Activated CD8-positive, alpha-beta T cell treated with anti-CD3 and anti-CD28 coated beads, Interleukin-2, amount 10 ng/mL, durations not matched to agents 7 days and 5 days (primary cell): ENCODE data around the gene DMBT1. TPM values are rescaled to one million over a fixed set of nuclear protein-coding genes. Genes with fewer than 3 reads are reported as not detected.

Source experiments
- ATAC-seq: fragments of 150-1000 bp; cut with Tn5 transposase; one replicate; pipeline ENCODE4 v1.10.0; 2021; ENCODE audit warnings: moderate library complexity
- CTCF ChIA-PET: fragments of 350-600 bp; sonication (Branson Sonifier 250); formaldehyde crosslinking; loops from one replicate; lab custom pipeline; 2021; ENCODE audit warnings: antibody characterized with exemption; lab: Charles Lee
- POLR2A ChIA-PET: fragments of 350-600 bp; sonication (Branson Sonifier 250); formaldehyde crosslinking; loops from one replicate; lab custom pipeline; 2021; ENCODE audit warnings: antibody characterized with exemption; lab: Charles Lee
- DNase-seq: peaks from one replicate; pipeline ENCODE4 v3.0.0-alpha.2; 2020
- H3K27ac Mint-ChIP-seq: one replicate; pipeline ENCODE4 v1.8.0; 2021; ENCODE audit warnings: mild to moderate bottlenecking, mixed read lengths
- H3K27me3 Mint-ChIP-seq: one replicate; pipeline ENCODE4 v1.8.0; 2021; ENCODE audit warnings: low read depth, mixed read lengths
- H3K36me3 Mint-ChIP-seq: one replicate; pipeline ENCODE4 v1.8.0; 2021; ENCODE audit warnings: low read depth, mixed read lengths
- H3K4me1 Mint-ChIP-seq: one replicate; pipeline ENCODE4 v1.8.0; 2021; ENCODE audit warnings: low read depth, mixed read lengths
- H3K4me3 Mint-ChIP-seq: one replicate; pipeline ENCODE4 v1.8.0; 2021; ENCODE audit warnings: mild to moderate bottlenecking, mixed read lengths
- H3K9me3 Mint-ChIP-seq: one replicate; pipeline ENCODE4 v1.8.0; 2022; ENCODE audit warnings: mixed read lengths; ENCODE audit not compliant: insufficient read depth
- total RNA-seq, 2 experiments: library from RNA; stranded (reverse); gene quantifications; one replicate each; pipeline ENCODE4 v1.2.3, GENCODE V29; 2021

DMBT1 gene
- total RNA-seq, 2 experiments from 2014 or later: not detected

- POLR2A ChIA-PET: no interaction called here
- no peaks in the 10 kb centered on the region for H3K9me3 Mint-ChIP-seq
Measured at GRCh38 chr10:122549636-122550035, 10.9 kb upstream of the DMBT1 start.

GRCh38 chr10:122550427-122550826 lies 10.1 kb upstream of the DMBT1 start:
- H3K4me3 Mint-ChIP-seq: no peak overlapping the region
- ATAC-seq: no peak
- DNase-seq: no peak
- no peak overlapping the region for H3K27ac Mint-ChIP-seq
- peaks cover 11% of the 10 kb centered on the region for H3K4me1 Mint-ChIP-seq
- POLR2A ChIA-PET: no interaction called here
- no peaks in the 10 kb centered on the region for H3K27me3 Mint-ChIP-seq
- H3K9me3 Mint-ChIP-seq: no peaks in the 10 kb centered on the region
- CTCF ChIA-PET: interaction anchor here (0.8 to 1.1 kb wide), 4 partner anchors 8 to 252 kb away, joined by 3 to 6 read pairs (median 4); no protein-coding TSS in a partner anchor
- H3K36me3 Mint-ChIP-seq: no peaks in the 10 kb centered on the region

More at GRCh38 chr10:122549636-122550035, 10.9 kb upstream of the DMBT1 start:
- H3K27me3 Mint-ChIP-seq: no peaks in the 10 kb centered on the region
- no peak overlapping the region for H3K27ac Mint-ChIP-seq
- H3K36me3 Mint-ChIP-seq: no peaks in the 10 kb centered on the region
- DNase-seq: no peak
- H3K4me3 Mint-ChIP-seq: no peak overlapping the region
- H3K4me1 Mint-ChIP-seq: peaks cover 11% of the 10 kb centered on the region
- CTCF ChIA-PET: interaction anchor here (2.8 kb wide), 1 partner anchor 16 kb away, joined by 14 read pairs; no protein-coding TSS in a partner anchor
- ATAC-seq: no peak

GRCh38 chr10:122550983-122551382 lies 9.6 kb upstream of the DMBT1 start:
- Mint-ChIP-seq H3K27ac (no peak overlapping the region), H3K9me3 (no peaks in the 10 kb centered on the region), H3K4me3 (no peak overlapping the region), H3K4me1 (peaks cover 11% of the 10 kb centered on the region), H3K27me3 (peaks cover under 1% of the 10 kb centered on the region), H3K36me3 (no peaks in the 10 kb centered on the region)
- ChIA-PET CTCF (interaction anchor here (0.8 to 1.1 kb wide), 4 partner anchors 9 to 252 kb away, joined by 3 to 6 read pairs (median 4); no protein-coding TSS in a partner anchor), POLR2A (no interaction called here)
- peak; percentile 15 for ATAC-seq
- no peak for DNase-seq

- ChIA-PET POLR2A (no interaction called here), CTCF (interaction anchor here (0.9 to 1.1 kb wide), 2 partner anchors 14 to 253 kb away, joined by 3 to 6 read pairs; no protein-coding TSS in a partner anchor)
- no peaks in the 10 kb centered on the region for H3K36me3 Mint-ChIP-seq
- peaks cover 3% of the 10 kb centered on the region for H3K27me3 Mint-ChIP-seq
- ATAC-seq (peak; percentile 58), DNase-seq (peak; percentile 50)
- H3K9me3 Mint-ChIP-seq: no peaks in the 10 kb centered on the region
- peaks cover 11% of the 10 kb centered on the region for H3K4me1 Mint-ChIP-seq
- H3K27ac Mint-ChIP-seq: no peak overlapping the region
- no peak overlapping the region for H3K4me3 Mint-ChIP-seq
Measured at GRCh38 chr10:122551450-122551849, 9.1 kb upstream of the DMBT1 start.

- CTCF ChIA-PET: no interaction called here
- Mint-ChIP-seq H3K4me1 (peaks cover 22% of the 10 kb centered on the region), H3K9me3 (no peaks in the 10 kb centered on the region), H3K4me3 (no peak overlapping the region), H3K27me3 (peaks cover 3% of the 10 kb centered on the region), H3K36me3 (no peaks in the 10 kb centered on the region), H3K27ac (no peak overlapping the region)
- ATAC-seq (no peak), DNase-seq (no peak)
- POLR2A ChIA-PET: no interaction called here
Measured at GRCh38 chr10:122553341-122553740, 7.2 kb upstream of the DMBT1 start.

- no peak overlapping the region for H3K4me3 Mint-ChIP-seq
- H3K9me3 Mint-ChIP-seq: no peaks in the 10 kb centered on the region
- H3K4me1 Mint-ChIP-seq: peaks cover 32% of the 10 kb centered on the region
- DNase-seq (no peak), ATAC-seq (no peak)
- no peak overlapping the region for H3K27ac Mint-ChIP-seq
- no peaks in the 10 kb centered on the region for H3K36me3 Mint-ChIP-seq
- ChIA-PET POLR2A (no interaction called here), CTCF (interaction anchor here (1.5 kb wide), 1 partner anchor 11 kb away, joined by 5 read pairs; no protein-coding TSS in a partner anchor)
- peaks cover 6% of the 10 kb centered on the region for H3K27me3 Mint-ChIP-seq
Measured at GRCh38 chr10:122554131-122555036, 6.2 kb upstream of the DMBT1 start.

- ChIA-PET CTCF (interaction anchor here (1.5 kb wide), 1 partner anchor 10 kb away, joined by 5 read pairs; no protein-coding TSS in a partner anchor), POLR2A (no interaction called here)
- Mint-ChIP-seq H3K27ac (no peak overlapping the region), H3K27me3 (peaks cover 17% of the 10 kb centered on the region), H3K4me1 (peaks cover 41% of the 10 kb centered on the region), H3K9me3 (no peaks in the 10 kb centered on the region), H3K36me3 (no peaks in the 10 kb centered on the region), H3K4me3 (no peak overlapping the region)
- DNase-seq (no peak), ATAC-seq (no peak)
Measured at GRCh38 chr10:122555442-122555841, 5.1 kb upstream of the DMBT1 start.

GRCh38 chr10:122557516-122557915 lies 3.0 kb upstream of the DMBT1 start:
- peaks cover 32% of the 10 kb centered on the region for H3K27me3 Mint-ChIP-seq
- no peaks in the 10 kb centered on the region for H3K36me3 Mint-ChIP-seq
- H3K9me3 Mint-ChIP-seq: no peaks in the 10 kb centered on the region
- H3K4me3 Mint-ChIP-seq: no peak overlapping the region
- ChIA-PET POLR2A (no interaction called here), CTCF (interaction anchor here (1.1 kb wide), 1 partner anchor 9 kb away, joined by 3 read pairs; no protein-coding TSS in a partner anchor)
- DNase-seq: no peak
- H3K4me1 Mint-ChIP-seq: peaks cover 35% of the 10 kb centered on the region
- H3K27ac Mint-ChIP-seq: no peak overlapping the region
- ATAC-seq: no peak

- DNase-seq: peak; percentile 30
- H3K4me1 Mint-ChIP-seq: peaks cover 35% of the 10 kb centered on the region
- POLR2A ChIA-PET: no interaction called here
- no peak overlapping the region for H3K27ac Mint-ChIP-seq
- CTCF ChIA-PET: interaction anchor here (0.8 to 1.5 kb wide), 3 partner anchors 8 to 48 kb away, joined by 3 read pairs; no protein-coding TSS in a partner anchor
- H3K4me3 Mint-ChIP-seq: no peak overlapping the region
- peak; percentile 59 for ATAC-seq
- peaks cover 39% of the 10 kb centered on the region for H3K27me3 Mint-ChIP-seq
- H3K9me3 Mint-ChIP-seq: no peaks in the 10 kb centered on the region
- H3K36me3 Mint-ChIP-seq: no peaks in the 10 kb centered on the region
Measured at GRCh38 chr10:122558452-122558851, 2.1 kb upstream of the DMBT1 start.

GRCh38 chr10:122559228-122559627 lies 1.3 kb upstream of the DMBT1 start:
- no peaks in the 10 kb centered on the region for H3K36me3 Mint-ChIP-seq
- no peak overlapping the region for H3K27ac Mint-ChIP-seq
- ChIA-PET CTCF (interaction anchor here (0.8 to 1.5 kb wide), 2 partner anchors 9 to 49 kb away, joined by 3 read pairs; no protein-coding TSS in a partner anchor), POLR2A (no interaction called here)
- peaks cover 46% of the 10 kb centered on the region for H3K27me3 Mint-ChIP-seq
- no peaks in the 10 kb centered on the region for H3K9me3 Mint-ChIP-seq
- DNase-seq (no peak), ATAC-seq (no peak)
- H3K4me1 Mint-ChIP-seq: peaks cover 35% of the 10 kb centered on the region
- H3K4me3 Mint-ChIP-seq: no peak overlapping the region

- H3K9me3 Mint-ChIP-seq: no peaks in the 10 kb centered on the region
Measured at GRCh38 chr10:122561212-122561611, 658 bp downstream of the DMBT1 start.

GRCh38 chr10:122561792-122562191 lies 1.2 kb downstream of the DMBT1 start:
- DNase-seq (no peak), ATAC-seq (no peak)
- no peaks in the 10 kb centered on the region for H3K36me3 Mint-ChIP-seq
- peaks cover 35% of the 10 kb centered on the region for H3K4me1 Mint-ChIP-seq
- H3K9me3 Mint-ChIP-seq: no peaks in the 10 kb centered on the region
- H3K4me3 Mint-ChIP-seq: no peak overlapping the region
- ChIA-PET POLR2A (no interaction called here), CTCF (interaction anchor here (5.3 kb wide), 1 partner anchor 38 kb away, joined by 71 read pairs; no protein-coding TSS in a partner anchor)
- H3K27me3 Mint-ChIP-seq: peaks cover 48% of the 10 kb centered on the region
- H3K27ac Mint-ChIP-seq: no peak overlapping the region

More at GRCh38 chr10:122561212-122561611, 658 bp downstream of the DMBT1 start:
- CTCF ChIA-PET: no interaction called here
- peaks cover 35% of the 10 kb centered on the region for H3K4me1 Mint-ChIP-seq
- no peak overlapping the region for H3K27ac Mint-ChIP-seq
- ATAC-seq: no peak
- POLR2A ChIA-PET: no interaction called here
- H3K36me3 Mint-ChIP-seq: no peaks in the 10 kb centered on the region
- H3K4me3 Mint-ChIP-seq: no peak overlapping the region
- H3K27me3 Mint-ChIP-seq: peaks cover 48% of the 10 kb centered on the region
- no peak for DNase-seq
